ENCODE results near the gene CFHR2. TPM values are rescaled to one million over a fixed set of nuclear protein-coding genes. Genes with fewer than 3 reads are reported as not detected.
A peak's percentile ranks its signal among the peaks of the same experiment; 100 is the strongest.

CFHR2 gene
- total and polyA plus RNA-seq, 2 of the 8 experiments (the other 6 are each of a cell fraction or from before 2014, with no cell fraction given): not detected

GRCh38 chr1:196896355-196896754 lies 47.2 kb upstream of the CFHR2 start:
- no peaks in the 10 kb centered on the region for H3K36me3 ChIP-seq (ENCODE audit: control insufficient read depth in 2 of 4, insufficient read depth in 4 of 4, low read length in 3 of 4)
- WGBS, 2 experiments (ENCODE audit: extremely low coverage in 1 of 2, insufficient coverage in 1 of 2, insufficient read length in 1 of 2, insufficient replicate concordance in 2 of 2, low coverage in 1 of 2, low lambda C conversion rate in 2 of 2, missing lambda C conversion rate in 1 of 2): 79% methylated on average over 8 of the region's 8 CpGs; no CpG with 5 or more reads in 1 of the 2 experiments
- H2BK120ac ChIP-seq (replicated peaks; ENCODE audit: low read depth, low read length): no peak overlapping the region
- no peak overlapping the region for H3K4me3 ChIP-seq (ENCODE audit: extremely low read depth in 1 of 4, insufficient read depth in 2 of 4, low read depth in 3 of 4, low read length in 4 of 4)
- H3K9me3 ChIP-seq (ENCODE audit: insufficient read depth in 2 of 2, low read depth in 1 of 2, low read length in 1 of 2): no peaks in the 10 kb centered on the region
- TF ChIP-seq MAX (IDR thresholded peaks at IDR 0.05) (no peak), GTF2F1 (IDR thresholded peaks at IDR 0.05; ENCODE audit: borderline replicate concordance, low read depth, low read length) (no peak), SRF (IDR thresholded peaks at IDR 0.05; ENCODE audit: low read depth, low read length) (no peak), CBX8 (IDR thresholded peaks at IDR 0.05; ENCODE audit: borderline replicate concordance, low read depth, low read length) (no peak)
- H4K8ac ChIP-seq (ENCODE audit: extremely low read depth, insufficient read depth, low read length): no peak overlapping the region
- no peak overlapping the region for H3K23ac ChIP-seq (ENCODE audit: insufficient read length)
- H2AFZ ChIP-seq (ENCODE audit: low read length): peak overlapping the region; percentile 95; the same call in 1 of the 2 replicates
- no peaks in the 10 kb centered on the region for H3K27me3 ChIP-seq (replicated peaks in 1 of 4; ENCODE audit: control insufficient read depth in 3 of 4, extremely low read depth in 1 of 4, insufficient read depth in 3 of 4, low read length in 3 of 4)
- no peak overlapping the region for H4K5ac ChIP-seq (ENCODE audit: insufficient read length, low read depth, low read length)
- no peak for FAIRE-seq
- H3K4me2 ChIP-seq (ENCODE audit: insufficient read depth in 1 of 2, low read depth in 2 of 2, low read length in 2 of 2): peak overlapping the region in 1 of 2 experiments; percentile 85; a peak in 1 of 4 replicates
- H3K56ac ChIP-seq (replicated peaks; ENCODE audit: insufficient read length, low read depth, low read length): no peak overlapping the region
- H3K4ac ChIP-seq (replicated peaks; ENCODE audit: insufficient read length, low read depth, low read length): no peak overlapping the region
- H2BK5ac ChIP-seq (ENCODE audit: low read depth, low read length): no peak overlapping the region
- no peak for DNase-seq (ENCODE audit: low read depth in 1 of 2, low spot score in 2 of 2)
- no peaks in the 10 kb centered on the region for H3K79me1 ChIP-seq (ENCODE audit: low read depth, low read length)
- no peak overlapping the region for H4K91ac ChIP-seq (replicated peaks; ENCODE audit: insufficient read length, low read length)
- POLR2A ChIA-PET (ENCODE audit: partially characterized antibody): no interaction called here
- no peak overlapping the region for H2AK5ac ChIP-seq (ENCODE audit: low read depth, low read length)
- H2BK15ac ChIP-seq (ENCODE audit: low read length): no peak overlapping the region
- no peak overlapping the region for H3K27ac ChIP-seq (ENCODE audit: low read depth, low read length)
- no peaks in the 10 kb centered on the region for H4K20me1 ChIP-seq (replicated peaks in 1 of 2; ENCODE audit: control insufficient read depth in 1 of 2, insufficient read depth in 2 of 2, low read length in 2 of 2)
- CTCF ChIA-PET (ENCODE audit: partially characterized antibody): interaction anchor here (0.7 to 1.6 kb wide), 3 partner anchors 14 to 196 kb away, joined by 3 to 5 read pairs (median 4); no protein-coding TSS in a partner anchor
- H3K79me2 ChIP-seq (ENCODE audit: control insufficient read depth in 1 of 2, insufficient read depth in 2 of 2, low read length in 2 of 2): no peaks in the 10 kb centered on the region
- H3K23me2 ChIP-seq (ENCODE audit: low read depth, low read length): no peaks in the 10 kb centered on the region; the same call in 1 of the 2 replicates
- H3K4me1 ChIP-seq (replicated peaks in 1 of 4; ENCODE audit: control insufficient read depth in 3 of 4, insufficient read depth in 4 of 4, low read length in 3 of 4): peaks cover 0 to 4% (median 0%) of the 10 kb centered on the region in 4 experiments; a peak in 2 of 7 replicates
- no peak overlapping the region for H2BK12ac ChIP-seq (ENCODE audit: low read depth, low read length)
- H3K18ac ChIP-seq (ENCODE audit: extremely low read depth, low read length): no peak overlapping the region
- no peak overlapping the region for H3K9ac ChIP-seq (replicated peaks in 1 of 4; ENCODE audit: extremely low read depth in 1 of 4, low read depth in 3 of 4, low read length in 3 of 4)
- H2BK20ac ChIP-seq (ENCODE audit: low read length): no peak overlapping the region
- no peak overlapping the region for H3K14ac ChIP-seq (ENCODE audit: insufficient read length)
